Right cardiac atrium (tissue), 5 donors: ENCODE results near the gene TTYH1. TPM values are rescaled to one million over a fixed set of nuclear protein-coding genes. Genes with fewer than 3 reads are reported as not detected.
"Not testable (repeated sequence)": the region's sequence is repeated elsewhere in the genome, so short reads cannot be mapped to it uniquely, and the experiment has no call there.

Experiments
- ATAC-seq, 2 donors: fragments of 200-7000 bp; cut with Tn5 transposase; one replicate each; pipeline versions ENCODE4 v1.8.0 to v1.9.1; 2020; ENCODE audit warnings: moderate library complexity in 2 of 2, mild to moderate bottlenecking in 1 of 2
- DNase-seq, 3 donors: peaks; one replicate each; pipeline ENCODE4 v3.0.0-alpha.2; 2020
- H3K27ac ChIP-seq: one replicate; pipeline ENCODE4 v1.5.1; 2013; ENCODE audit warnings: mild to moderate bottlenecking, low read length, control low read depth, moderate library complexity
- H3K27me3 ChIP-seq: one replicate; pipeline ENCODE4 v1.6.1; 2013; ENCODE audit not compliant: control insufficient read depth, insufficient read depth
- H3K4me1 ChIP-seq: one replicate; pipeline ENCODE4 v1.6.1; 2013; ENCODE audit warnings: low read length; ENCODE audit not compliant: control insufficient read depth, insufficient read depth
- H3K4me3 ChIP-seq: one replicate; pipeline ENCODE4 v1.5.1; 2013; ENCODE audit warnings: low read length, control low read depth
- H3K9me3 ChIP-seq: one replicate; pipeline ENCODE4 v1.6.1; 2013; ENCODE audit warnings: low read length; ENCODE audit not compliant: control insufficient read depth
- whole genome bisulfite sequencing: extraction: QIAGEN DNeasy Blood & Tissue Kit; methylation state at CpG from one replicate; pipeline ENCODE4 v1.1.7; 2013; 5-methylcytosine and 5-hydroxymethylcytosine counted together
- intact Hi-C, 4 donors: fragments of 100-400 bp; cut with DNase I; formaldehyde crosslinking; loops; one replicate each; pipeline versions ENCODE4 v1.11.0 to v1.14.0; 2022 to 2023
- polyA plus RNA-seq: library from polyadenylated mRNA; stranded (reverse); fragments of 200-250 nt; gene quantifications from one replicate; pipeline ENCODE4 v1.2.3, GENCODE V29; 2013
- total RNA-seq, 4 donors: library from RNA; stranded (reverse); fragmentation: NEBNext Ultra II Directional; extraction: Animal tissue kit (Norgen Biotek cat#: 25700); gene quantifications; one replicate each; pipeline ENCODE4 v1.2.1, GENCODE V29; 2021
- donor health status: healthy with polysubstance abuse.
- donor health status: DM: no; HTN: yes; CAD: no.
- donor health status: DM: no; HTN: no; CAD: no.
- donor health status: DM: no; HTN: yes; CAD: no; lungs with severe emphysema.
- donor health status: DM: yes; HTN: yes; CAD: no.

Gene TTYH1
- total and polyA plus RNA-seq, 5 donors = 2.4 to 3.6 (median 3.0) TPM

GRCh38 chr19:54462655-54463530 is 47.6 kb downstream of the TTYH1 start:
- DNase-seq = peak; percentile 84 to 93 (median 93)
- WGBS = 3% methylated on average over 91 of the region's 91 CpGs
- ATAC-seq = peak; percentile 31 to 32
- intact Hi-C loops = no loop called here
- Histone ChIP-seq H3K27ac (peak overlapping the region; percentile 95), H3K4me3 (peak overlapping the region; percentile 46), H3K9me3 (no peaks in the 10 kb centered on the region), H3K27me3 (no peaks in the 10 kb centered on the region), H3K4me1 (peaks cover 6% of the 10 kb centered on the region)

GRCh38 chr19:54463531-54464043 is 48.3 kb downstream of the TTYH1 start, which contains the start of gene LENG9:
LENG9 (minus strand) TSS chr19:54463778; CDS start chr19:54463526, 252 bp downstream.
- under 1% methylated on average over 41 of the region's 41 CpGs for WGBS
- H3K4me3 ChIP-seq = peak within 1 kb of the TSS; percentile 46
- H3K27me3 ChIP-seq = no peaks in the 10 kb centered on the region
- intact Hi-C loops = no loop called here
- peak within 1 kb of the TSS; percentile 95 for H3K27ac ChIP-seq
- DNase-seq (peak; percentile 99 to 100 (median 100)), ATAC-seq (peak; percentile 79)
- H3K9me3 ChIP-seq = no peaks in the 10 kb centered on the region
- peaks cover 6% of the 10 kb centered on the region for H3K4me1 ChIP-seq

GRCh38 chr19:54464044-54464629 is 48.9 kb downstream of the TTYH1 start:
- H3K27me3 ChIP-seq = no peaks in the 10 kb centered on the region
- peak; percentile 88 to 94 (median 93) for DNase-seq
- no peaks in the 10 kb centered on the region for H3K9me3 ChIP-seq
- intact Hi-C loops = no loop called here
- peaks cover 6% of the 10 kb centered on the region for H3K4me1 ChIP-seq
- peak overlapping the region; percentile 95 for H3K27ac ChIP-seq
- under 1% methylated on average over 26 of the region's 26 CpGs for WGBS
- peak; percentile 57 to 65 for ATAC-seq
- peak overlapping the region; percentile 46 for H3K4me3 ChIP-seq

GRCh38 chr19:54464630-54465425 is 49.6 kb downstream of the TTYH1 start:
- peak overlapping the region; percentile 95 for H3K27ac ChIP-seq
- peak; percentile 81 to 83 for ATAC-seq
- 28% methylated on average over 86 of the region's 87 CpGs for WGBS
- no peaks in the 10 kb centered on the region for H3K9me3 ChIP-seq
- intact Hi-C loops = no loop called here
- peak; percentile 95 to 98 (median 97) for DNase-seq
- peak overlapping the region; percentile 46 for H3K4me3 ChIP-seq
- H3K4me1 ChIP-seq = peaks cover 6% of the 10 kb centered on the region
- no peaks in the 10 kb centered on the region for H3K27me3 ChIP-seq

GRCh38 chr19:54465426-54466109 is 50.3 kb downstream of the TTYH1 start:
- Histone ChIP-seq H3K9me3 (no peaks in the 10 kb centered on the region), H3K27ac (no peak overlapping the region), H3K4me3 (peak overlapping the region; percentile 46), H3K4me1 (peaks cover 6% of the 10 kb centered on the region), H3K27me3 (no peaks in the 10 kb centered on the region)
- 79% methylated on average over 49 of the region's 49 CpGs for WGBS
- DNase-seq = peak; percentile 40 to 72 (median 63)
- ATAC-seq = no peak
- intact Hi-C loops = no loop called here

GRCh38 chr19:54466110-54466480 is 50.8 kb downstream of the TTYH1 start:
- intact Hi-C loops, H3K27ac ChIP-seq, H3K9me3 ChIP-seq, ATAC-seq, H3K4me3 ChIP-seq, DNase-seq, H3K27me3 ChIP-seq, H3K4me1 ChIP-seq: not testable (repeated sequence)
- WGBS = 97% methylated on average over 14 of the region's 14 CpGs

GRCh38 chr19:54469496-54469934 is 54.3 kb downstream of the TTYH1 start:
- no peaks in the 10 kb centered on the region for H3K27me3 ChIP-seq
- H3K4me3 ChIP-seq = no peak overlapping the region
- peaks cover 5% of the 10 kb centered on the region for H3K4me1 ChIP-seq
- WGBS = 43% methylated on average over 8 of the region's 8 CpGs
- intact Hi-C loops = no loop called here
- H3K9me3 ChIP-seq = no peaks in the 10 kb centered on the region
- ATAC-seq = peak in 1 of 2 donors; percentile 38
- DNase-seq = peak; percentile 81 to 84 (median 83)
- H3K27ac ChIP-seq = peak overlapping the region; percentile 79

- Histone ChIP-seq H3K27me3 (no peaks in the 10 kb centered on the region), H3K4me1 (peaks cover 5% of the 10 kb centered on the region), H3K9me3 (no peaks in the 10 kb centered on the region), H3K27ac (peak overlapping the region; percentile 58), H3K4me3 (no peak overlapping the region)
- ATAC-seq = no peak
- intact Hi-C loops = loop anchor here in 1 of 4 donors (10.0 kb wide), 1 partner anchor 204 kb away; no protein-coding TSS in a partner anchor
- WGBS = 60% methylated on average over 10 of the region's 10 CpGs
- DNase-seq = no peak
Observed at GRCh38 chr19:54470276-54470887, 55.1 kb downstream of the TTYH1 start.

- peaks cover 5% of the 10 kb centered on the region for H3K4me1 ChIP-seq
- intact Hi-C loops = loop anchor here in 1 of 4 donors (10.0 kb wide), 1 partner anchor 204 kb away; no protein-coding TSS in a partner anchor
- DNase-seq (peak; percentile 72 to 86 (median 85)), ATAC-seq (peak; percentile 57 to 60)
- H3K27ac ChIP-seq = peak overlapping the region; percentile 58
- WGBS = 2% methylated on average over 60 of the region's 60 CpGs
- H3K4me3 ChIP-seq = peak overlapping the region; percentile 45
- no peaks in the 10 kb centered on the region for H3K27me3 ChIP-seq
- no peaks in the 10 kb centered on the region for H3K9me3 ChIP-seq
Observed at GRCh38 chr19:54470991-54471782, 55.9 kb downstream of the TTYH1 start.
